Endothelial cell of umbilical vein (primary cell): Measurements from ENCODE around the gene PAX8. TPM values are rescaled to one million over a fixed set of nuclear protein-coding genes. Genes with fewer than 3 reads are reported as not detected.

Source experiments
- BruUV-seq: library from RNA; stranded (reverse); fragments of 400-500 nt; replicated peaks from 2 replicates; lab custom pipeline; 2021; lab: Mats Ljungman, UMichigan
- CTCF ChIA-PET: fragments of 300-600, 350-600 bp; sonication (Branson Sonifier 250); formaldehyde crosslinking; loops from one replicate; lab custom pipeline; 2021; ENCODE audit warnings: antibody characterized with exemption, inconsistent platforms; lab: Charles Lee
- POLR2A ChIA-PET: fragments of 300-600, 350-600 bp; sonication (Branson Sonifier 250); formaldehyde crosslinking; loops from one replicate; lab custom pipeline; 2021; ENCODE audit warnings: antibody characterized with exemption, inconsistent platforms; lab: Charles Lee
- DNase-seq: peaks from one replicate; pipeline ENCODE4 v3.0.0-alpha.2; 2011; ENCODE audit warnings: low read depth, low spot score
- FAIRE-seq: peaks from 2 replicates; lab custom pipeline; 2011; peaks lifted over from hg19 to GRCh38; lab: Jason Lieb, UNC
- H2AFZ ChIP-seq: 2 replicates; pipeline ENCODE4 v1.6.0; 2012; ENCODE audit warnings: low read depth, low read length, control low read depth, inconsistent platforms
- H3K27ac ChIP-seq: 2 replicates; pipeline ENCODE4 v1.5.1; 2011; ENCODE audit warnings: low read depth, mild to moderate bottlenecking, control low read depth, low read length, moderate library complexity; ENCODE audit not compliant: insufficient read depth
- H3K27me3 ChIP-seq, 2 experiments: 2 replicates each; pipeline versions ENCODE4 v1.6.0 to v1.6.1; 2011; ENCODE audit warnings: low read length in 2 of 2, mixed read lengths in 1 of 2; ENCODE audit not compliant: control insufficient read depth in 2 of 2, insufficient read depth in 2 of 2
- H3K36me3 ChIP-seq, 2 experiments: 2 replicates in 1 of 2; 3 replicates in 1 of 2; pipeline ENCODE4 v1.5.1; 2011; ENCODE audit warnings: low read length in 2 of 2, mild to moderate bottlenecking in 1 of 2, moderate library complexity in 1 of 2; ENCODE audit not compliant: control insufficient read depth in 2 of 2, insufficient read depth in 2 of 2; ENCODE audit errors: extremely low read depth in 1 of 2
- H3K4me1 ChIP-seq: 3 replicates; pipeline ENCODE4 v1.5.1; 2011; ENCODE audit warnings: mild to moderate bottlenecking, low read length; ENCODE audit not compliant: control insufficient read depth, insufficient read depth; ENCODE audit errors: extremely low read depth
- H3K4me2 ChIP-seq: 2 replicates; pipeline ENCODE4 v1.6.1; 2011; ENCODE audit warnings: low read length, control low read depth, mixed read lengths; ENCODE audit not compliant: insufficient read depth
- H3K4me3 ChIP-seq, 3 experiments: fragments of 200-600 bp in 1 of 3; sonication (generic), shearing (Covaris generic) in 1 of 3; replicated peaks in 1 of 3; 2 replicates each; pipeline ENCODE4 v1.5.1; 2011 to 2016; ENCODE audit warnings: control low read depth in 3 of 3, low read length in 3 of 3, mild to moderate bottlenecking in 2 of 3, inconsistent platforms in 1 of 3, low read depth in 1 of 3, moderate library complexity in 1 of 3; ENCODE audit not compliant: insufficient read depth in 1 of 3
- H3K79me2 ChIP-seq: 2 replicates; pipeline ENCODE4 v1.6.0; 2012; ENCODE audit warnings: low read length, inconsistent platforms; ENCODE audit not compliant: control insufficient read depth, insufficient read depth
- H3K9ac ChIP-seq: replicated peaks from 2 replicates; pipeline ENCODE3; 2011; ENCODE audit warnings: low read length, control low read depth; ENCODE audit not compliant: insufficient read depth; ENCODE audit errors: extremely low read depth
- H3K9me1 ChIP-seq: replicated peaks from 3 replicates; pipeline ENCODE4 v1.6.0; 2011; ENCODE audit warnings: mild to moderate bottlenecking, low read length; ENCODE audit not compliant: control insufficient read depth, insufficient read depth; ENCODE audit errors: extremely low read depth
- H3K9me3 ChIP-seq: replicated peaks from 2 replicates; pipeline ENCODE4 v1.5.1; 2012; ENCODE audit warnings: low read length, inconsistent platforms; ENCODE audit not compliant: control insufficient read depth, insufficient read depth
- H4K20me1 ChIP-seq: replicated peaks from 2 replicates; pipeline ENCODE3; 2011; ENCODE audit warnings: mild to moderate bottlenecking, low read length; ENCODE audit not compliant: control insufficient read depth, insufficient read depth; ENCODE audit errors: extremely low read depth
- CTCF ChIP-seq, 2 donors: IDR thresholded peaks; 1 replicate in 1 of 2; 2 replicates in 1 of 2; pipeline ENCODE4 v1.5.1; 2011; ENCODE audit warnings: low read length in 2 of 2, mild to moderate bottlenecking in 2 of 2, moderate library complexity in 2 of 2, control low read depth in 1 of 2, inconsistent platforms in 1 of 2, low read depth in 1 of 2; ENCODE audit not compliant: insufficient read depth in 1 of 2; ENCODE audit errors: extremely low read depth in 1 of 2
- EZH2 ChIP-seq: IDR thresholded peaks from 2 replicates; pipeline ENCODE4 v1.6.1; 2012; ENCODE audit warnings: borderline replicate concordance, low read depth, mild to moderate bottlenecking, moderate library complexity, low read length, inconsistent platforms; ENCODE audit not compliant: severe bottlenecking
- FOS ChIP-seq: IDR thresholded peaks from 2 replicates; pipeline ENCODE4 v1.6.1; 2011; ENCODE audit warnings: mild to moderate bottlenecking, low read length, moderate library complexity, borderline replicate concordance; ENCODE audit not compliant: insufficient read depth
- GATA2 ChIP-seq: IDR thresholded peaks from 2 replicates; pipeline ENCODE4 v1.7.0; 2011; ENCODE audit warnings: low read depth, mild to moderate bottlenecking, moderate library complexity, mixed read lengths, low read length; ENCODE audit not compliant: insufficient read length, insufficient read depth
- JUN ChIP-seq: IDR thresholded peaks from 2 replicates; pipeline ENCODE4 v1.6.1; 2011; ENCODE audit warnings: borderline replicate concordance, low read depth; ENCODE audit not compliant: insufficient read length, insufficient read depth
- MAX ChIP-seq: IDR thresholded peaks from 2 replicates; pipeline ENCODE4 v1.6.1; 2011; ENCODE audit not compliant: insufficient read depth, insufficient read length
- MYC ChIP-seq: IDR thresholded peaks from one replicate; pipeline ENCODE4 v1.6.1; 2011; ENCODE audit warnings: mild to moderate bottlenecking, low read depth, low read length
- POLR2A ChIP-seq: IDR thresholded peaks from 2 replicates; pipeline ENCODE4 v1.6.1; 2012; ENCODE audit warnings: low read depth, mild to moderate bottlenecking, control low read depth, low read length
- POLR2AphosphoS5 ChIP-seq: IDR thresholded peaks from 2 replicates; pipeline ENCODE4 v1.6.1; 2012; ENCODE audit warnings: low read depth, mild to moderate bottlenecking, control low read depth, low read length, moderate library complexity; ENCODE audit not compliant: insufficient read depth
- dilution Hi-C: fragments of 300-500 bp; cut with MboI; formaldehyde crosslinking; loops from one replicate; pipeline ENCODE4 v1.15.0; 2019; ENCODE audit warnings: low sequenced_read_pairs; ENCODE audit not compliant: extremely low pct_ligation_motif_present
- intact Hi-C: fragments of 100-400 bp; cut with micrococcal nuclease; formaldehyde crosslinking; loops from one replicate; pipeline ENCODE4 v1.10.0; 2022
- polyA plus RNA-seq, 4 experiments: library from polyadenylated mRNA; depleted of rRNA in 3 of 4; stranded (reverse) in 3 of 4; unstranded in 1 of 4; fragments of >200 nt; gene quantifications; 2 replicates each; pipeline versions ENCODE4 v1.2.1 to v1.2.3, GENCODE V29; 2011 to 2012; ENCODE audit warnings: missing spikeins in 1 of 4
- total RNA-seq: library from RNA; stranded (reverse); gene quantifications from 2 replicates; pipeline ENCODE4 v1.2.3, GENCODE V29; 2021

Gene PAX8
- total and polyA plus RNA-seq, 2 donors (not counting 3 experiments of a cell fraction or from before 2014, with no cell fraction given), result 0.22 to 0.62 TPM

- H3K9me3 ChIP-seq, result no peaks in the 10 kb centered on the region
- CTCF ChIA-PET, result no interaction called here
These were observed 54.9 kb downstream of the PAX8 start for GRCh38 chr2:113223813-113224212.

More at GRCh38 chr2:113223813-113224212, 54.9 kb downstream of the PAX8 start:
- Histone ChIP-seq H3K79me2 (no peaks in the 10 kb centered on the region), H4K20me1 (no peaks in the 10 kb centered on the region), H3K9me1 (no peaks in the 10 kb centered on the region), H3K9ac (no peak overlapping the region), H3K4me3 (no peak overlapping the region), H3K4me1 (no peaks in the 10 kb centered on the region), H3K27ac (no peak overlapping the region), H3K4me2 (no peak overlapping the region), H3K27me3 (peaks cover 0 to 5% of the 10 kb centered on the region in 2 experiments), H3K36me3 (no peaks in the 10 kb centered on the region), H2AFZ (no peak overlapping the region)
- POLR2A ChIA-PET, result no interaction called here
- no TSS peak for BruUV-seq
- dilution Hi-C loops (no loop called here), intact Hi-C loops (no loop called here)
- no peak for TF ChIP-seq FOS
- no peak for TF ChIP-seq EZH2
- TF ChIP-seq MAX, result no peak
- no peak for TF ChIP-seq POLR2AphosphoS5
- no peak for TF ChIP-seq POLR2A
- no peak for TF ChIP-seq CTCF (IDR thresholded peaks at IDR 0.05; ENCODE audit: extremely low read depth in 1 of 2, insufficient read depth in 1 of 2, low read depth in 1 of 2, low read length in 2 of 2)
- no peak for TF ChIP-seq JUN
- no peak for TF ChIP-seq GATA2
- no peak for TF ChIP-seq MYC
- DNase-seq (no peak), FAIRE-seq (no peak)
